Adrenal gland (tissue), 5 donors: ENCODE data around the gene TTLL10.

Experiments used
- CTCF ChIP-seq, 6 experiments: fragments of 450-650 bp in 4 of 6; fragments of 200-600 bp in 2 of 6; sonication (generic) in 1 of 6; IDR thresholded peaks; 1 replicate in 5 of 6; 2 replicates in 1 of 6; pipeline versions ENCODE4 v1.5.1 to v1.8.0; 2016 to 2021; ENCODE audit warnings: antibody characterized with exemption in 6 of 6, mild to moderate bottlenecking in 2 of 6, moderate library complexity in 1 of 6
- POLR2A ChIP-seq, 2 donors: fragments of 450-650 bp; IDR thresholded peaks; one replicate each; pipeline ENCODE4 v1.6.1; 2017; ENCODE audit warnings: antibody characterized with exemption in 2 of 2, mild to moderate bottlenecking in 2 of 2, moderate library complexity in 1 of 2
- donor health status: DM: no; HTN: no; CAD: no.

GRCh38 chr1:1202831-1203560 lies 29.3 kb downstream of the TTLL10 start:
- no peak for TF ChIP-seq CTCF (IDR thresholded peaks at IDR 0.05)
- TF ChIP-seq POLR2A (IDR thresholded peaks at IDR 0.05), result no peak
